HG03175 (cell line): ENCODE measurements around the gene ARMC2.
"Not testable (repeated sequence)": the region's sequence is repeated elsewhere in the genome, so short reads cannot be mapped to it uniquely, and the experiment has no call there.

ENCODE experiments used
- ATAC-seq: cut with Tn5 transposase; IDR thresholded peaks from one replicate; pipeline ENCODE4 v1.9.1; 2021; ENCODE audit warnings: mild to moderate bottlenecking, moderate library complexity; ENCODE audit not compliant: unreplicated experiment

The ARMC2 gene

DNA sequence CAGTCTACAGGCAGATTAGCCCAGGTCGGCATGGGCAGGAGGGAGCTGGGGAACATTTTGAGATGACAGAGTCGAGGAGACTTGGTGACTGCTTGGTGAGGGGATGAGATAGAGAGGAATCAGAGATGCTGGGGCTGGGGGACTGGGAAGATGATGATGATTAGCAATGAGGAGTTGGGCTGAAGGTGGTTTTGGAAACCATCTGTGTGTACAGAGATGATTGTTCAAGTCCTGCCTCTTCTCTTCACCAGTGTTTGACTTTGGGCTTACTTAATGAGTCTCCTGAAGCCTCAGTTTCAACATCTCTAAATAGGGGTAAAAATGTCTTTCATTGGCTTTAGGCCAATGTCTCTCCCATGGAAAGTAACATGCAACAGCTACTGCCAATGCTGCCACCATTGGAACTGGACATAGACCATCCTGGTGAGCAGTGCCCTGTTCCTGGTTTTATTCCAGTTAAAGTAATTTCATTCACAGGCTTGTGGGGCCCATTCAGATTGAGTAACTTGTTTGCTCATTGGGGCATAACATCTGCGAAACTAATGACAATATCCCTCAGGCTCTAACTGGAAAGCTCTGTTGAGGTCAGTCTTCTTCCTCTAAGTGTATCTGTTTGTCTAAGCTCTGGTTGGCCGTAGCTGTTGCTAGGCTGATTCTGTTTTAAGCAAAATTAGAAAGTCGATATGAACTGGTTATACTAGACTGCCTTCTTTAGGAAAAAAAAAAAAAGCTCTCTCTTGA is 99.1 kb downstream of the ARMC2 start:
- ATAC-seq, result no peak

DNA sequence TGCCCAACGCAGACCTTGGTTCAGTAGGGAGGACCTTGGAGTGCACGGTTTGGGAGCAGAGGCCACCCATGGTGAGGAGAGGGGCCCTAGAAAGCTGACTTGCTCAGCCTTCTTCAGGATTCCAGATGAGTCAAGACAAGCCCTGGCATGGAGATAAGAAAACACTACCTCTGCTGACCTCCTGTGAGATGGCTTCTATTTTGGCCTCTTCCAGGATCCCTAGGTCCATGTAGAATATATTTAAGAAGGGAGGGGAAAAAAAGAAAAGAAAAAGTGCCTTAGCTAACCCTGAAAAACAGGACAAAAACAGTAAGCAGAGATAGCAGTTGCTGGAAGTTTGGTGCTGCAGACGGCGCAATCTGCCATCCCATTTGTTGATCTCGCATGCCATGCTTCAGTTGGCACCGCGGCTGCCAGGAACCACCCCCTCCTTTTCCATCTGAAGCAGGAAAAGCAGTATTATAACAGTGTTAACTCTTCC is 100.0 kb downstream of the ARMC2 start:
- no peak for ATAC-seq

DNA sequence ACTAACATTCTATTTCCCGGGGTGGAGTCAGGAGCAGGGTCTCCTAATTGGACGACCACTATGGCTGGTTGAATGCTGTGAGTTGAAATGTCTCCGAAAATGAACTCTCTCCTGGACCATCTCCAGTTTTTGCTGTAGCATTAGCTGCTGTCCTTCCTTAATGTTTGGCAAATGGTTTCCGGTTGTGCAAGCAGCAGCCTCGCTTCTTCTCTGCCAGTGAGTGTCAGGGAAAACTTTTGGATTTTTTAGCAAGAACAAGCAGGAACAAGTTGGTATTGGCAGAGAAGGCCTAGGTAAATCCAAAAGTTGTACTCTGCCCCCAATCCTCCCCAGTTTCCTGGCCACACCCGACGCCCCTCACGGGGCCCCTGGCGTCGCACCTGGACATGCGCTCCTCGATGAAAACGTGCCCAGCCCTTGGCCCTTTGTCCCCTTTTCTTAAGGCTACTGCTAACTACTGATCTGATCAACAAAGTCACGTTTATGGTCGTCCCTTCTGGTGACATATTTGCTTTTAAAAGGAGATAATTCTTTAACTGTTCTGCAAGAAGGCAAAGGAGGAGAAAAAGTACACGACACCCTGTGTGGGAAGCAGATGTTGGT is 103.2 kb downstream of the ARMC2 start:
- ATAC-seq, result no peak

DNA sequence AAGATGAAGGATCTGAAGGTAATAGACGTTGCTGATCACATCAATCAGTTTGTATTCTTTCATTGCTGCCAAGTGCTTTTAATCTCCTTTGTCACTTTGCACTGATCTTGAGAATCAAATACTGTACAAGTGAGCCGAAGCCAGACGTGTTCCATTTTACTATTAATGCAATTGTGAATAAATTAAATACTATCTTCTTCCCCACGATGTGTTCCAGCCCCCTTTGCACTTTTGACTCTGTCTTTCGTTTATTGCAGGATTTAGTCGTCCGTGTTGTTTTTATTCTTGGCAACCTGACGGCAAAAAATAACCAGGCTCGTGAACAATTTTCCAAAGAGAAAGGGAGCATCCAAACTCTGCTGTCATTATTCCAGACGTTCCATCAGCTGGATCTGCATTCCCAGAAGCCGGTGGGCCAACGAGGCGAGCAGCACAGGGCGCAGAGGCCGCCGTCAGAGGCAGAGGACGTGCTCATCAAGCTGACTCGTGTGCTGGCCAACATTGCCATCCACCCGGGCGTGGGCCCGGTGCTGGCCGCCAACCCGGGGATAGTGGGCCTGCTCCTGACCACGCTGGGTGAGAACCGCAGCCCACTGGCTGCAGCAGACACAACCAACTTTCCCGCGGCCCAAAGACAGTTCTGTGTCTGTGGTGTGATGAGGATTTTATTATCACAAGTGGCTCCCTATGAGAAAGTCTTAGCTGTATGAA is 104.7 kb downstream of the ARMC2 start:
- ATAC-seq, result no peak

DNA sequence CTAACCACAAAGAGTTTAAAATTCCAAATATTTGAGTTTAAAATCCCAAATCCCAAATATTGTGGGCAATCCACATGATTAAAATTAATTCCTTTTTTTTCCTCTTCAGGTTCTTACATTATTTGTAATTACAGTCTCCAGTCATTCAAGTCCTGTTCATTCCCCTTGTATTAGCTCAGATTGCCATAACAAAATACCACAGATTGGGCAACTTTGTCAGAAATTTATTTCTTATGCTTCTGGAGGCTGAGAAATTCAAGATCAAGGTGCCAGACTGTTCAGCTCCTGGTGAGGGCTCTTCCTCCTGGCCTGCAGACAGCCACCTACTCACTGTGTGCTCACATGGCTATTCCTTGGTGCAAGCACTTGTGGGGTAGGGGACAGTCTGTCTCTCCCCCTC is 105.5 kb downstream of the ARMC2 start:
- no peak for ATAC-seq

DNA sequence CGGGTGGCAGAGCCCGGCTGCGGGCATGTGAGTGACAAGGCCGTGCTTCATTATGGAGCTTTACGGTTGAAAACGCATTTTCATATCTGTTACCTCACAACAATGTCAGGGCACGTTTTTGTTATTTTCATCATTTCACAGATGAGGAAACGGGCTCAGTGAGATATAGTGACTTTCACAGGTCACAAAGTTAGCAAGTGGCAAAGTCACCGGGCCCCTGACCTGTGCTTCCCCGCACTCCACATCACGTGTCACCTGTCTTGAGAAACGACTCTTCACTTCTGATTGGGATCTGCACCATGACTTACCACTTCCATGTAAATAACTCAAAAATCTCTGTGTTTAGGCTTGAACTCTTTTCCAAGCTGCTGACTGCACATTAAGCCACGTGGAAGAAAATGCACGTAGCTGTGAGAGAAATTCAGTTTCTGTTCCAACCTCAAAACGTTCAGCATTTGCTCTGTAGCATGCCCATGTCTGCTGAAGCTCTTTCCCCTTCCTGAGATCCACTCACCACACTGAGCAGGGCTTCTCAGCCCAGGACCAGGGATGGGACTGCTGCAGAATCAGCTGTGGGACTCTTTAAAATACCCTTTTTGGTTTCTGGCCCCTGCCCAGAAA is 107.2 kb downstream of the ARMC2 start:
- ATAC-seq, result no peak

DNA sequence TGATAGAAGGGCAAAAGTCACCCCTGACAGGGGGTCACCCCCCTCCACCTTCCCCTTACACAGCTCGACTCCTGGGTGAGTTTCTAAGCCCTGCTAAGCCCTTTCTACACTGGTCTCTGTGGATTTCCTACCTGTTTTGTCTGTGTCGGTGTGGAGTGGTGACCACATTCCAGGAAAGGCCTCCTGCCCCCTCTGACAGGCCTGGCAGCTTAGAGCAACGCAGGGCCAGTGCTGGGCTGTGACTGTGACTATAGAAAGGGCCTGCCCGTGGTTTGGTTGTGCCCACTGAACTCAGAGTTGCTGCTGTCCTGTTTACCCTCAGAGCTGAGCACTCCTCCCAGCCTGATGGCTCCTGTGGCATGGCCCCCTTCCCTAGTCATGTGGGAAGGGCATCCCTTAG is 109.0 kb downstream of the ARMC2 start:
- no peak for ATAC-seq

DNA sequence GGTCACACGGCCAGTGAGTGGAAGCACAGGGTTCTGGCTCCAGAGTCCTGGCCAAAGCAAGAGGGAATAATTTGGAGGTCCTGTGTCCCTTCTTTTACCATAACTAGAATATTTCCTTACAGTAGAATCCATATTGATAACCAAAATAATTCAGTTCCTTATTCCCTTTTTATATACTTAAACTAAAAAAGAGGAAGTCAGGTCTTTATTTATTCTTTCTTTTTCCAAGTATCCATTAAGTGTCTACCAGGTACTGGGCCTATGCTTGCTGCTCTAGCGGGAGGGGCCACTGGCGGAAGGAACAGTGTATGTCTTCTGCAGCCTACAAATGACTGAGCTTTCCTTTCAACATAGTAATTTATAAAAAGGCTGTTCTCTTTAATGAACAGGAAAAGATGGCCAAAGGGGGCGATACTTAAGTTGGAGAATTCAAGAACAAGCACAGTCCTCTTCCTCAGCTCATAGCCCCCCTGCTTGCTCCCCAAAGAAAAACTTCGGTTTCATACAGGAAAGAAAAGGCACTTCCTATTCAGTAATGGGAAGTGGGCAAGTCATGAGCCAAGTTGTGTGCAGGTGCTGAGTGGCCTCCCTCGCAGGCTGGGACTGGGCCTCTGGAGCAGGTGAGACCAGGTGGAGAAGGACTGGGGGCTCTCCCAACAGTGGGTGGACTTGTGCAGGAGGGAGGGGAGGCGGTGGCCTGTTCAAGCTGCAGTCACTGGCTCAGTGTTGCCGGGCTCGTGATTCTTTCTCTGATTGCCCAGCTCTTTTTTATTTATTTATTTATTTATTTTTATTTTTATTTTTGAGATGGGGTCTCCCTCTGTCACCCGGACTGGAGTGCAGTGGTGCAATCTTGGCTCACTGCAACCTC is 110.9 kb downstream of the ARMC2 start:
- no peak for ATAC-seq

DNA sequence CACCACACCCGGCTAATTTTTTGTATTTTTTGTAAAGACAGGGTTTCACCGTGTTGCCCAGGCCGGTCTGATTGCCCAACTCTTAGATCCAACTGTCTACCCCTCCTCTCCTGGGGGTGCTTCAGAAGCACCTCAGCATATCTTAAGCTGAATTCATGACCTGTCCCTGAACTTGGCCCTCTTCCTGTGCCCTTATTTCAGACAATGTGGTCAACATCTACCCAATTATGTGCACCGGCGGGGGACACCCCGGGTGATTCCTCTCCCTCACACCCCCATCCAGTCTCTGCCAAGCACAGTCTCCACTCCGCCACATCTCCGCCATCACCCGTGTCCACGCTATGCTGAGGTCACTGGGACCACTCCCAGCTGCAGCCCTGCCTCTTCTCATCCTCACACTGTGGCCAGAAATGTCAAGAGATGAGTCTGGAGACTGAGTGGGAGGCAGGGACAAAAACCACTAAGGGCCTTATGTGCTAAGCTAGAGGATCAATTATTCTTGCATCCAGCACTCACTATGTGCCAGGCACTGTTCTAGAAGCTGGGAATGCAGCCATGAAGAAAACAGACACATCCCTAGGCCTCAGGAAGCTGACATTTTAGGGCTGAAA is 111.9 kb downstream of the ARMC2 start:
- no peak for ATAC-seq

DNA sequence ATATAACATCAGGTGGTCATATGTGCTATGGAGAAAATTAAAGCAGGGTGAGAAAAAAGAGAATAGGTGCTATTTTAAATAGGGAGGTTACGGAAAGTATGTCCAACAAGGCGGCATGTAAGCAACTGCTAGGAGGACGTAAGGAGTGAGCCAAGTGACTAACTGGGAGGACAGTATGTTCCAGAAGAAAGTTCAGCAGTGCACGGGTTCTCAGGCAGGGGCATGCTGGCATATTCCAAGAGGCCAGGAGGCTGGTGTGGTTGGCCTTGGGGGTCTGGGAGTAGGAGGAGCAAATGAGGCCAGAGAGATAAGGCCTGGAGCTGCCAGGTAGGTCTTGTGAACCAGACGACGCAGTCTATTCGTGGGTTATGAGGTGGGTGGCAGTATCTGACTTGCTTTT is 112.4 kb downstream of the ARMC2 start:
- no peak for ATAC-seq

DNA sequence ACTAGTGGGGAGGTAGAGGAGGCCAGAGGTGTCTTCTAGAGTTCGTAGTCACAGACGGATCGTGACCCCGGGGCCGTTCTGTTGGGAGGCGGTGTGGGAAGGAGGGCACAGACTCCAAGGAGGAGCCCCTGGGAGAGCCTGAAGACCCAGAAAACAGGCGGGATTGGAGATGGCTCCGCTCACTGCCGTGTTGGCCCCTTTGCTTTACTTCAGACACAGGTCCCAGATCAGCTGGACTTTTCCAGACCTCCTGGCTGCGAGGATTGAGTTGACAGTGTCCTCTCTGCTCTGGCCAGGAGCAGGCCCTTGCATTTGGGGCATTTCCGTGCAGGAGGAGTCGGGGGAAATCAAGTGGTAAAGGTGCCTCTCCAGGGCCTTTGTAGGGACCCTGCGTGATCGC is 112.9 kb downstream of the ARMC2 start:
- ATAC-seq, result no peak

DNA sequence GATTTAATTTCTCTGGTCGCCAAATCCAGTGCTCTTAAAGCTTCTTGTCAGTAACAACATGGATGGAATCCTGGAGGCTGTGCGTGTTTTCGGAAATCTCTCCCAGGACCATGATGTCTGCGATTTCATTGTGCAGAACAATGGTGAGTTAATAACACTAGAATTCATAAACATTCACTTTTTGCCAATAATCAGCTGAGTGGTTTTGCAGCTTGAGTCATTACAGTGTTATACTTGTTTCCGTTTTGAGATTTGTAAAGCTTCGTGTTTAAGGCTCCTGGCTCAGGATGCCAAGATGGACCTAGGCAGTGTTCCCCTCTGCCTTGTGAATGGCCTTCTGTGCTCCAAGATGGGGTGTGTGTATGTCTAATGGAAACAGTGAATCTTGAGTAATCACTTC is 113.8 kb downstream of the ARMC2 start:
- ATAC-seq, result no peak

DNA sequence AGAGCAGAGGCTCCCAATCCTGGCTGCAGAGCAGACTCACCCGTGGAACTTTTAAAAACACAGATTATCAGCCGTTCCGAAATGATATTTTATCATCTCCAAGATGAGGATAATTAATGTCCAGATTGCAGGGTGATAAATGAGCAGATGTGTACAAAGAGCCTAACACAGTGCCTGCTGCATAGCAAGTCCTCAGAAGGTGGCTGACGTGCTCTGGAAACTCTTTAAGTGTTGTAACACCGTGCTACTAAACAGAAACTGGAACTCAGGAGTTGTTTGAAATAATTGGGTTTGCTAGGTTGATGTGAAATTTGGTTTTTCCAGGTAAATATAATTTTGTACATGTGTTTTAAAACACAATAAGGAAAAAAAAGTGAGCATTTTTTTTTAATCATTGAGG is 118.0 kb downstream of the ARMC2 start:
- ATAC-seq, result no peak

DNA sequence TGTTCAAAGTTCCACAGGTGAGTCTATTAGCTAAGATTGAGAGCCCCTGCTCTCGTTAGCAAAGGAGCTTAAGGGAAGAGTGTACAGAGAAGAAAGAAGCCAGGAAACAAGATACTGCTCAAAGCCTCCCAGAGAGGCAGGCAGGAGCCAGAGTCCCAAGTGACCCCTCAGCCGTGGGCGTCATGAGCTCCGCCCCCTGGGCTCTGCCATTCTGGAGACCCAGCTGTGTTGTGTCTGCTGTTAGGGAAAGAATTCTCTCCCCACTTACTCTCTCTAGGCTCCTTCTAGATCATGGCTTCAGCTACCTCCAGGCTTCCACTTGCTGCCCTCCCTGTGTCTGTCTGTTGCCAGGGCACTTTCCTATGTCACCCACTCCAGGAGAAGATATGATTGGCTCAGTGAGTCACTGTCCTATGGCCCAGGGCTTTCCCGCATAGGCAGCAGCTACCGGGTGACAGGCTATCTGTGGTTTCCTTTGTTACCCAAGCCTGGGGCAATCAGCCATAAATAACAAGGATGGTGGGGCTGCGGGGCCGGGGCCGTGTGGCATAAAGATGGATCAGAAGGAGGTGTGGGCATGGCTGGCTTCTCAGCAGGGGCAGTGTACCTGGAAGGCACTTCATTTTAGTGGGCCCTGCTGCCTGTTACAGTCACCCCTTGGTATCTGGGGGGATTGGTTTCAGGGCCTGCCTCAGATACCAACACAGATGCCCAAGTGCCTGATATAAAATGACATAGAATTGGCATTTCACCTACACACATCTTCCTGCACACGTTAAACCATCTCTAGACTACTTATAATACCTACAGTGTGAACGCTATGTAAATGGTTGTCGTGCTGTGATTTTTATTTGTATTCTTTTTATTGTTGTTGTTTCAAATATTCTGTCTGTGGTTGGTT is 118.9 kb downstream of the ARMC2 start:
- ATAC-seq, result no peak

DNA sequence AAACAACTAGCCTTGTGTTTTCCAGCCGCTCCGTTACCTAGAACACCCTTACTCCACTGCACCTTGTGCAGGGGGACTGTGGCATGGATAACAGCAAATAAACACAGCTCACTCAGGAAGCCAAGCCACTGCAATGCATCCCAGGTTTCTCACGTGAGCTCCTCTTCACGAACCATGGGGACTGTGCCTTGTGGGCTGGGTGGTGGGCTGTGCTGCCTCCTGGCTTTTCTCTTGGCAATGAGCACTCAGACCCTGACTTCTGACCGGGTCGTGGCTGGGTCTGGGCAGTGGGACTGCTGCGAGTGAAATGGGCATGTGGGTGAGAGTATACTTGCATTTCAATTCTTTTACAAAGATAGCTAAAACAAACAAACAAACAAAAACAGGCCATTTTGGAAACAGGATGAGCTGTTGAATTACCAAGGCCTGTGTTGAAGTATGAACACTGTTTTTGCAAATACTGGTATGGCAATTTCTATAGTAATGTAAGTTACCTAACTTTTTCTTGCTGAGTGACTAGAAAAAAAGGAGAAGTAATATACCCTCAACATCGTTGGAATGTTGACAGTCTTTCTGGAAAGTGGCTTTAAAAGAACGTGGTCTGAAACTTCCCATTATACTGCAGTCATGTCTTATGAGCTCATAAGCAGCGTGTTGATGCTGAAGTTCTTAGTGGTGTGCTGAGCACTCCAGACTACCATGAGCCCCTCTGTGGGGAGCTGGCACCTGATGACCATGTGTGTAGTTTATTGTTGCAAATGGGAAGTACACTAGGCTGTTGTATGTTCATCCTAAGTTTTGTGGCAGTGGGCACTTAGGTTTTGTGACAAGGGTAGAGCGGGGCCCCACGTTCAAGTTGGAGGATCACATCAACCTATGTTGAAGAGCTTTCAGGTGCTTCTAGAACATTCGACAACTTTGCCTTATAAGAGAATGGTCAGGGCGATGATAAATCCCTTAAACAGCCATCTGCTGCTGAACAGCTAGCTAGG is 120.4 kb downstream of the ARMC2 start:
- no peak for ATAC-seq

DNA sequence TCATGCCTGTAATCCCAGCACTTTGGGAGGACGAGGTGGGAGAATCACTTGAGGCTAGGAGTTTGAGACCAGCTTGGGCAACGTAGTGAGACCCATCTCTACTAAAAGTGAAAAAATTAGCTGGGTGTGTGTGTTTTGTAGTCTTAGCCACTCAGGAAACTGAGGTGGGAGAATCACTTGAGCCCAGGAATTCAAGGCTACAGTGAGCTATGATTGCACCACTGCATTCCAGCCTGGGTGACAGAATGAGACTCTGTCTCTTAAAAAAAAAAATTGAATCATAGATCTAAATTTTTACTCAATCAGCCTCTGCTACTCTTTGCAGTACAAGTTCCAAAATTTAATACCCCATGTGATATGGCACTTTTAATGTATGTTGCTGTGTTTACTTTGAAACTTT is 121.6 kb downstream of the ARMC2 start:
- ATAC-seq, result no peak

DNA sequence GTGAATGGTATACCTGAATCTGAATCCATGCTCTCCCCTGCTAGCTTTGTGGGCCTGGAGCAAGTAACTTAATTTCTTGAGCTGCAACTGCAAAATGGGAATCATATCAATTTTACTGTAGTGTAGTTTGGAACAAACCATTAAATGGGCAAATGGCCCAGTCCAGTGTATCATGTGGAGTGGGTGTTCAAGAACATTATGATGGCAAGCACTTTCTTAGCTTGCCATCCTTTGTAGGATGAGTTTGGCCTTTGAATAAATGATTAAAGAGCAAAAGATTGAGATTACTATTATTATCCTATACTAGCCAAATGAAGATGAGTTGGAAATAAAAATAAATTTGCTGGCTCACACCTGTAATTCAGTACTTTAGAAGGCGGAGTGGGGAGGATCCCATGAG is 126.0 kb downstream of the ARMC2 start:
- no peak for ATAC-seq

DNA sequence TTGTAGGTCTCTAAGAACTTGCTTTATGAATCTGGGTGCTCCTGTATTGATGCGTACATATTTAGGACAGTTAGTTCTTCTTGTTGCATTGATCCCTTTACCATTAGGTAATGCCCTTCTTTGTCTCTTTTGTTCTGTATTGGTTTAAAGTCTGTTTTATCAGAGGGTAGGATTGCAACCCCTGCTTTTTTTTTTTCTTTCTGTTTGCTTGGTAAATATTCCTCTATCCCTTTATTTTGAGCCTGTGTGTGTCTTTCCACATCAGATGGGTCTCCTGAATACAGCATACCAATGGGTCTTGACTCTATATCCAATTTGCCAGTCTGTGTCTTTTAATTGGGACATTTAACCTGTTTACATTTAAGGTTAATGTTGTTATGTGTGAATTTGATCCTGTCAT is 130.4 kb downstream of the ARMC2 start:
- ATAC-seq, result not testable (repeated sequence)
